ENCODE data around the gene BUB1B.
"Not testable (repeated sequence)": the region's sequence is repeated elsewhere in the genome, so short reads cannot be mapped to it uniquely, and the experiment has no call there.

Gene BUB1B

GRCh38 chr15:40134885-40135284, 26.0 kb upstream of the BUB1B start:
- FAIRE-seq (no peak), DNase-seq (ENCODE audit: extremely low spot score, insufficient read length, low read depth) (no peak)

DNA sequence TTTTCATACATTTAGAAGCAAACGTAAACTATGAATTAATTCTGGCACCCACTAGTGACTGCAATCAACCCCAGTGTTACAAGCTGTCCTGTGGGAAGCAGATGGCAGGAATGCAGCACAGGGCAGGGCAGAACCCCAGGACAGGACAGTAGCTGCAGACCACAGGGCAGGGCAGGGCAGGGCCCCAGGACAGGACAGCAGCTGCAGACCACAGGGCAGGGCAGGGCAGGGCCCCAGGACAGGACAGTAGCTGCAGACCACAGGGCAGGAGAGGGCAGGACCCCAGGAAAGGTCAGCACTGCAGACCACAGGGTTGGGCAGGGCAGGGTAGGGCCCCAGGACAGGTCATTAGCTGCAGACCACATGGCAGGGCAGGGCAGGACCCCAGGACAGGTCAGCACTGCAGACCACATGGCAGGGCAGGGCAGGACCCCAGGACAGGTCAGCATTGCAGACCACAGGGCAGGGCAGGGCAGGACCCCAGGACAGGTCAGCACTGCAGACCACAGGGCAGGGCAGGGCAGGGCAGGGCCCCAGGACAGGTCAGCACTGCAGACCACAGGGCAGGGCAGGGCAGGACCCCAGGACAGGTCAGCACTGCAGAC, 24.9 kb upstream of the BUB1B start:
- FAIRE-seq, result not testable (repeated sequence)

GRCh38 chr15:40136470-40137302, 24.2 kb upstream of the BUB1B start:
- FAIRE-seq (no peak), DNase-seq (ENCODE audit: extremely low spot score, insufficient read length, low read depth) (no peak)

More for the DNA sequence above, 24.9 kb upstream of the BUB1B start:
- not testable (repeated sequence) for DNase-seq (ENCODE audit: extremely low spot score, insufficient read length, low read depth)

GRCh38 chr15:40137303-40138200, 23.3 kb upstream of the BUB1B start:
- no peak for DNase-seq (ENCODE audit: extremely low spot score, insufficient read length, low read depth)

DNA sequence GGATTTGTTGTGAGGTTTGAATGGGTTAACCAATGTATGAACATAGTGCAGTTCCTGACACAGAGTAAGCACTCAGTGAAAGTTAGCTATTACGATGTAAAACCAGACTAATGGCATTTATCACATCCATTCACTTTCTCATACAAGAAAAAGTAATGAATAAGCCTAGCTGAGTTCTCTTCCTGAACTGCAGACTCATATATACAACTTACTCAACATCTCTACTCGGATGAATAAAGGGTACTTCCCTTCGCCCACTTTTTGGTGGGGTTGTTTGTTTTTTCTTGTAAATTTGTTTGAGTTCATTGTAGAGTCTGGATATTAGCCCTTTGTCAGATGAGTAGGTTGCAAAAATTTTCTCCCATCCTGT, 22.7 kb upstream of the BUB1B start:
- DNase-seq (ENCODE audit: extremely low spot score, insufficient read length, low read depth); FAIRE-seq: not testable (repeated sequence)

More at GRCh38 chr15:40137303-40138200, 23.3 kb upstream of the BUB1B start:
- FAIRE-seq, result no peak

DNA sequence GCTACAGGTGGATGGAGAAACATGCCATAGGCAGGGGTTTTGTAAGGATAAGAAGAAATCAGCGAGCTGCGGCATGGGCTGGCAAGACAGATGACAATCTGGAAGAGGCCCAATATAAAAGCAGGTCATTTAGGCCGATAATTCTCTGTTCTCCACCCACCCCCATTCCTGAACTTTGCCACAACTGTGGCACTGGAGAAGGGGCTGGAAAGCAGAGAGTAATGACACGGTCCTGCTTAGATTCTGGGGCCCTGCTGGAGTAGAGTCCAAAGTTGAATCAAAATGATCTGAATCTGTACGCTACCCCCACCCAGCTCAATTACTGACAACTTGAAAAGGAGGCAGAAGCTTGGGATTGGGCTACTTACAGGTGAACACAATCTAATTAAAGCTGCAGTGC, 18.4 kb upstream of the BUB1B start:
- FAIRE-seq (no peak), DNase-seq (ENCODE audit: extremely low spot score, insufficient read length, low read depth) (no peak)

DNA sequence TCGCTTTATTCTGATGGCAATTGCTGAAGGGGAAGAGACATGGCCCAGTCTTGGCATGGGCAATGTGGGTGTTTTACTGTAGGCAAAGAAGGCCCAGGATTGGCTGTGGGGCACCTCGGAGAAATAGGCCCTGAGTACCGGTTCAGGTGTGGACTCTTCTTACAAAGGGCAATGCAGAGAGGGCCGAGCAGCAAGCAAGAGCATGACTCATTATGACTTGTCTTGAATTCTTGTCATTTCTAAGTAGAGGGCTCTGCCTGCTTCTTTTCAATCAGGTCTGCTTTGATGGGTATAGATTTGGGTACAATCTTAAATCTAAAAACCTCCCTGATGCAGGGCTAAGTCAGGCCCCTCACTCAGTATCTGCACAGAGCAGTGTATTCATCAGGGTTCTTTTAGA, 14.8 kb upstream of the BUB1B start:
- no peak for DNase-seq (ENCODE audit: extremely low spot score, insufficient read length, low read depth)
- no peak for FAIRE-seq

GRCh38 chr15:40149339-40149738, 11.5 kb upstream of the BUB1B start:
- DNase-seq (ENCODE audit: extremely low spot score, insufficient read length, low read depth) (no peak), FAIRE-seq (no peak)

GRCh38 chr15:40150163-40150925, 10.5 kb upstream of the BUB1B start:
- FAIRE-seq, result no peak
- DNase-seq (ENCODE audit: extremely low spot score, insufficient read length, low read depth), result no peak

GRCh38 chr15:40151499-40151898, 9.4 kb upstream of the BUB1B start:
- FAIRE-seq (no peak), DNase-seq (ENCODE audit: extremely low spot score, insufficient read length, low read depth) (no peak)

DNA sequence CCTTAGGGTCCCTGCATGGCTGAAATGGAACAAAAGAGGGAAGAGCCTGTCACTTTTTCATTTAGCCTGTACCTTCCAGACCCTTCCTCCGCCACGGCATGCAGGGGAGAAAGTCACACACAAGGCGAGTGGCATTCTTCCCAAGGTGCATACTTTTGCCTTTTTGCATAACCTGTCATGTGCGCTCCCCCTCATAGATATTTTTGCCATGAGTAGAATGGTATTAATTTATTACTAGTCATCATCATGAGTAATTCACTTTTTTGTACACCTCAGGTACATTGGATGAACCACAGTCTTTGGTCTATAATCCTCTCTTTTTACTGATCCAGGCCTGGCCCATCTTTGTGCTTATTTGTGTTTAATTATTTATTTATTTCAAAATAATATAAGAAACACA, 8.9 kb upstream of the BUB1B start:
- FAIRE-seq, result no peak
- no peak for DNase-seq (ENCODE audit: extremely low spot score, insufficient read length, low read depth)

DNA sequence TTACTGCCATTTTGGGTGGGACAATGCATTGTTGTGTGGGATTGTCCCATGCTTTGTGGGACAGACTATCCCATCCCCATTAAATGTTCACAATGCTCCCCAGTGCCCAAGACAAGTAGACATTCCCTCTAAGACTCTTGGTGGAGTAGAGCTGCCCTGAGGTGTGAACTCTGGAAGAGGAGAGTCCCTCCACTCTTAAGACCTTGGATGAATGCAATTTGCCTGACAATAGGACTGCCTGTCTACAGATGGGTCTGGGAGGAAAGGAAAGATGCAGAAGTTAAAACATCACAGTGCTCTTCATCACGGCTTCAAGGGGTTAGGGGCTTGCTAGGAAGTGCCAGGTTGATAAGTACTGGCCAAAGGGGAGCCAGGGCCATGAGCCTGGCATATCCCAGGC, 6.0 kb upstream of the BUB1B start:
- FAIRE-seq, result not testable (repeated sequence)

GRCh38 chr15:40155270-40155910, 5.5 kb upstream of the BUB1B start:
- FAIRE-seq, result no peak

More for the DNA sequence above, 6.0 kb upstream of the BUB1B start:
- not testable (repeated sequence) for DNase-seq (ENCODE audit: extremely low spot score, insufficient read length, low read depth)

DNA sequence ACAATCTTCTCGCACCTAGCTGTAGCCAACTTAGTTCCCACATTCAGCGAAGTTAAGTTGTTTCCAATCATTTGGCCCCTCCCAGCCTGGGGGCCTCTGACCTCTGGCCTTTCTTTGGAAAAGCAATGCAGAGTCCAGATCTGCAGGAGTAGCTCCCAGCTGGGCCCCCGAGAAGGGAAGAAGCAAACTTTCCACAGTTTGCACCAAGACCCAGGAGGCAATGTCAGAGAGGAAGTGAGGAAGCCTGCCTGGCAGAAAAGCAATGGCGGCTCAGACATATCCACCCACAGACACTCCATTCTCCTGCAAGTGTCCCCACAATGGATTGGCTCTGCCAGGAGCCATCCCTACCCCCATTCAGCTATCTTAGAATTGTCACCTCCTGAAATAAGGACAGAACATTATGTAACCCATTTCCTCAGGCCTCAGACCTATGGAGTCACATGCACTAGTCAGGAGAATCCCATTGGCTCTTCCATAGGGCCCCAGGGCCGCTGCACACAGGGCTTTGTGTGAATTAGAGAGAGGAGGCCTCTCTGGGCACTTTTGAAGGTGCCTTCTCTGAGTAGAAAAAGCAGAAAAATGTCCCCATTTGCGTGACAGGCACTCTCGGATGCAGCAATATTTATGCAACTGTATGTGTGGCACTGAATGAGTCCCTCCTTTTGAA, 3.0 kb upstream of the BUB1B start:
- FAIRE-seq, result no peak
- no peak for DNase-seq (ENCODE audit: extremely low spot score, insufficient read length, low read depth)

More at GRCh38 chr15:40155270-40155910, 5.5 kb upstream of the BUB1B start:
- no peak for DNase-seq (ENCODE audit: extremely low spot score, insufficient read length, low read depth)

DNA sequence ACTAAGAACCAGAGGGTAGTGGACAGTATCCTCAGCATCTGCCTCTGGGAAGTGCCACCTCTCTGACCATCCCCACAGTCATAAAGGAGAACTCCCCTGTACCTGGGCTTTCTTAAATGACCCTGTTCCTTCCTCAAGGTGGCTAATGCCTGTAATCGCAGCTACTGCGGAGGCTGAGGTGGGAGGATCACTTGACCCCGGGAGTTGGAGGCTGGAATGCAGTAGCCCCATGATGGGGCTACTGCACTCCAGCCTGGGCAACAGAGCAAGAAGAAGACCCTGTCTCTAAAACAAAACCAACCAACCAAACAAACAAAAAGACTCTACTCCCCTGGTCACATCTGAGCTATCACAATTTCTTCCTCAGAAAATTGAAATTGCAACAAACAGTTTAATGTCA, 848 bp upstream of the BUB1B start:
- FAIRE-seq (no peak), DNase-seq (ENCODE audit: extremely low spot score, insufficient read length, low read depth) (no peak)

DNA sequence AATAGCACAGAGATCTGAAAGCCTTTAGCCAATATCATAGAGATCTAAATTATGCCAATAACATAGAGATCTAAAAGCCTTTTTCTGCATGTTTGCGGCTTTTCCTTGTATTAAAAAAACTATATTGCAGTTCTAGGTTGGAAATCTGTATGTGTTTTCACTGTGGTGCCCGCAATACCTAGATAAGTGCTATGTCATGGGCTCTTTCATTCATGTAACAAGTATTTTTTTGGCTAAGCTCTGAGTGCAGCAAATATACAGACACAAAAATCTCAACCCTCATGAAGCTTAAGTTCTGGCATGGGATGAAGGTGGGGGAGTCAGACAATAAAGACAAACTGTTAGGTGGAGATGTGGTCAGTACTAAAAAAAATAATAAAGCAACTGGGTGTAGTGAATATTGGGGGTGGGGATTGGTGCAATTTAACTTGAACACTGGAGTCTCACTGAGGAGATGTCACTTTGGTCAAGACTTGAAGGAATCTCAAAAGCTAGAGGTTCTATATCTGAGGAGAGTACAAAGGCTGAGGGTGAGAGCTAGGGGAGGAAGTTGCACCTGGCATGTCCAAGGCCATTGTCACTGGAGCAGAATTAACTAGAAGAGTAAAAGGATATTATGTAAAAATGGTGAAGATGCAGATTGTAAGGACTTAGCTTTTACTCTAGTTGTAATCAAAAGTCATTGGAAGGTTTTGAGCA, 973 bp downstream of the BUB1B start:
- no peak for DNase-seq (ENCODE audit: extremely low spot score, insufficient read length, low read depth)
- no peak for FAIRE-seq

DNA sequence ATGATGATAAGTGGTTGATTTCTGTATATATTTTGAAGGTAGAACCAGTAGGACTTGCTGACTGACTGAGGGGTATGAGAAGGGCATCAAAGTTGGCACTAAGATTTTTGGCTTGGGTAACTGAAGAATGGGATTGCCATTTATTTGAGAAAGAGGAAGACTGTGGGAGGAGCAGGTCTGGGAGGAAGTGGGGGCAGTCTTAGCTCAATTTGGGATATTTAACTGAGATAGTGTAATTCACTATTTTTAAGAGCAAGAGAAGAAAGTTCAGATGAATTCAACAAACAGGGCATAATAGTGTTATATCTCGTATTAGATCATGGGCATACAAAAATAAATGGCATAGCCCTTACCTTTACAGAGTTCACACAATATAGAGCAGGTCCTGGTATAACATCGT, 1.7 kb downstream of the BUB1B start:
- no peak for DNase-seq (ENCODE audit: extremely low spot score, insufficient read length, low read depth)
- FAIRE-seq, result no peak

All from GM18507 (cell line).